ENCODE data around the gene KRTAP1-1. TPM values are rescaled to one million over a fixed set of nuclear protein-coding genes. Genes with fewer than 3 reads are reported as not detected.
A peak's percentile ranks its signal among the peaks of the same experiment; 100 is the strongest.

The KRTAP1-1 gene
- total RNA-seq, 1 experiment from 2014 or later, result not detected

DNA sequence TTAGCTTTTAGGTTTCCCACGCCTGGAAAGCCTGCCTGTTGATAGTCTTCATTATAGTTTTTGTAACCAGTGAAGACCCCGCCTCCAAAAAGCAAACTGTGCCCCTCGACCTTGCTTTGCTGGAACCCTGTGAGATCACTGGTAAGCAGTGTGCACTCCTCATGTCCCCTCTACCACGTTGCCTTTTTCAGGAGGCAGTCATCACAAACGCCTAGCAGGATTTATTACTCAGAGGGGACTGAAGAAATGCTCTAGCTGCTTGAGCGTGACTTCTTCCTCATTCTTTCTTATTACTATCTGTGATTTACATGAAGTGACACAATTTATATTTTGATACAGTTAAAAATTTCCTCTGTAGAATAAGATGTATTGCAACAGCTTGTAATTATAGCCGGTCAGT, 25.8 kb downstream of the KRTAP1-1 start:
- peaks cover 27% of the 10 kb centered on the region for H3K4me1 ChIP-seq (ENCODE audit: insufficient read depth, low read length)
- no peak overlapping the region for H3K9ac ChIP-seq (ENCODE audit: low read length)
- TF ChIP-seq EZH2 (IDR thresholded peaks at IDR 0.05; ENCODE audit: low read length, unreplicated experiment), result no peak
- TF ChIP-seq, protein P1, sequence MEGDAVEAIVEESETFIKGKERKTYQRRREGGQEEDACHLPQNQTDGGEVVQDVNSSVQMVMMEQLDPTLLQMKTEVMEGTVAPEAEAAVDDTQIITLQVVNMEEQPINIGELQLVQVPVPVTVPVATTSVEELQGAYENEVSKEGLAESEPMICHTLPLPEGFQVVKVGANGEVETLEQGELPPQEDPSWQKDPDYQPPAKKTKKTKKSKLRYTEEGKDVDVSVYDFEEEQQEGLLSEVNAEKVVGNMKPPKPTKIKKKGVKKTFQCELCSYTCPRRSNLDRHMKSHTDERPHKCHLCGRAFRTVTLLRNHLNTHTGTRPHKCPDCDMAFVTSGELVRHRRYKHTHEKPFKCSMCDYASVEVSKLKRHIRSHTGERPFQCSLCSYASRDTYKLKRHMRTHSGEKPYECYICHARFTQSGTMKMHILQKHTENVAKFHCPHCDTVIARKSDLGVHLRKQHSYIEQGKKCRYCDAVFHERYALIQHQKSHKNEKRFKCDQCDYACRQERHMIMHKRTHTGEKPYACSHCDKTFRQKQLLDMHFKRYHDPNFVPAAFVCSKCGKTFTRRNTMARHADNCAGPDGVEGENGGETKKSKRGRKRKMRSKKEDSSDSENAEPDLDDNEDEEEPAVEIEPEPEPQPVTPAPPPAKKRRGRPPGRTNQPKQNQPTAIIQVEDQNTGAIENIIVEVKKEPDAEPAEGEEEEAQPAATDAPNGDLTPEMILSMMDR (conservative IDR thresholded peaks at IDR 0.05; ENCODE audit: low read depth, low read length), result no peak
- H3K27ac ChIP-seq (ENCODE audit: low read length), result no peak overlapping the region
- no peak overlapping the region for H3K4me2 ChIP-seq (ENCODE audit: low read length)
- H4K20me1 ChIP-seq (ENCODE audit: low read length), result no peaks in the 10 kb centered on the region
- DNase-seq (no peak), ATAC-seq (no peak)
- CTCF ChIA-PET, result no interaction called here
- H3K79me2 ChIP-seq (ENCODE audit: low read length), result no peaks in the 10 kb centered on the region
- POLR2A ChIA-PET (ENCODE audit: unreplicated experiment), result no interaction called here
- no peaks in the 10 kb centered on the region for H3K9me2 ChIP-seq (replicated peaks; ENCODE audit: low read length)
- H3K36me3 ChIP-seq (ENCODE audit: low read depth, low read length), result no peaks in the 10 kb centered on the region
- H3K9me3 ChIP-seq (ENCODE audit: low read length), result no peaks in the 10 kb centered on the region
- no peaks in the 10 kb centered on the region for H3K27me3 ChIP-seq (ENCODE audit: low read length)
- H3F3A ChIP-seq (ENCODE audit: low read length, unreplicated experiment), result no peaks in the 10 kb centered on the region
- no peak overlapping the region for H3K4me3 ChIP-seq (ENCODE audit: low read length)
- BruUV-seq (replicated peaks), result no TSS peak
- intact Hi-C loops (cut with micrococcal nuclease), result no loop called here
- no peak overlapping the region for H2AFZ ChIP-seq (ENCODE audit: low read length)

DNA sequence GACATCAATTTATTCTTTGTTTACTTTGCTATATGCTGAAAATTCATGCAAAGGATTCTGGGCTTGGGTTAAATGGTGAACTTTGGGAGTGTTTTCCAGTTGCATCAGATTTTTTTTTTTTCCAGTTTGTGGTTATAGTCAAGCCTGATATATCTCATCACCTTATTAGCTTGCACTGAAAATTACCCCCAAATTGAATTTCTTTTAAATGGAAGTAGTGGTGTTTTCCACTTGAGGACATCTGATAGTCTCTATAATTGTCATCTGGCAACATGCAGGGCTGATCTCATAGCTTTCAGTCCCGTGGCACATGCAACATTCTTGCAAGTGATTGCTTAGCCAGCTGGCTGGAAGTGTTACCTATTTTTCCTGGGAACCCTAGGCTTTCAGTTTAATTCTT, 27.6 kb downstream of the KRTAP1-1 start:
- H3K36me3 ChIP-seq (ENCODE audit: low read depth, low read length), result no peaks in the 10 kb centered on the region
- intact Hi-C loops (cut with micrococcal nuclease), result no loop called here
- BruUV-seq (replicated peaks), result no TSS peak
- H3F3A ChIP-seq (ENCODE audit: low read length, unreplicated experiment), result peaks cover 5% of the 10 kb centered on the region
- no peak for TF ChIP-seq EZH2 (IDR thresholded peaks at IDR 0.05; ENCODE audit: low read length, unreplicated experiment)
- TF ChIP-seq, protein P1 (conservative IDR thresholded peaks at IDR 0.05; ENCODE audit: low read depth, low read length), result no peak
- TF ChIP-seq EZH2phosphoT487 (IDR thresholded peaks at IDR 0.05; ENCODE audit: borderline replicate concordance, low read length), result no peak
- H3K9me3 ChIP-seq (ENCODE audit: low read length), result no peaks in the 10 kb centered on the region
- ChIA-PET POLR2A (ENCODE audit: unreplicated experiment) (no interaction called here), CTCF (interaction anchor here (1.3 kb wide), 1 partner anchor 309 kb away, joined by 4 read pairs; no protein-coding TSS in a partner anchor)
- no peaks in the 10 kb centered on the region for H3K79me2 ChIP-seq (ENCODE audit: low read length)
- H3K4me1 ChIP-seq (ENCODE audit: insufficient read depth, low read length), result peaks cover 42% of the 10 kb centered on the region
- peak overlapping the region; percentile 79 for H3K27ac ChIP-seq (ENCODE audit: low read length)
- H4K20me1 ChIP-seq (ENCODE audit: low read length), result no peaks in the 10 kb centered on the region
- no peaks in the 10 kb centered on the region for H3K27me3 ChIP-seq (ENCODE audit: low read length)
- H3K9ac ChIP-seq (ENCODE audit: low read length), result no peak overlapping the region
- no peak overlapping the region for H3K4me3 ChIP-seq (ENCODE audit: low read length)
- no peaks in the 10 kb centered on the region for H3K9me2 ChIP-seq (replicated peaks; ENCODE audit: low read length)
- H3K4me2 ChIP-seq (ENCODE audit: low read length), result peak overlapping the region; percentile 6
- no peak for DNase-seq
- H2AFZ ChIP-seq (ENCODE audit: low read length), result no peak overlapping the region
- ATAC-seq, result no peak

DNA sequence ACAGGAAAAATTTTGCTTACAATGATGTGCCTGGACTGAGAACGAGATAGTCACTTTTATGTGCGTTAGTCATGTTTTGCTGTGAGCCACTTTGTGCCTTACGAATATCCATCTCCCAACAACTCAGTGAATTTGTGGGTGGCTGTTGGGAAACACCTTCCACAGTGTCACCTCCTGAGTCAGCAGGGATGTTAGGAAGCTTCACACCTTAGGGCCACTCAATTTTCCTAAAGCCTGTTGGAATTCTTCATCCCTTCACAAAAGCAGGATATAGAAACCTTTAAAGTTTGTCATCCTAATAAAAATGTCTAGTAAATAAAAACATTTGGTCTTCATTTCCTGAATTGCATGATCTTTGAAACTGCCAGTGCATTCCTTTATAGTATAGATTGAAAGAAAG, 28.1 kb downstream of the KRTAP1-1 start:
- peak; percentile 86 for ATAC-seq
- peak overlapping the region; percentile 6 for H3K4me2 ChIP-seq (ENCODE audit: low read length)

More for the DNA sequence above, 28.1 kb downstream of the KRTAP1-1 start:
- no peak overlapping the region for H2AFZ ChIP-seq (ENCODE audit: low read length)
- no TSS peak for BruUV-seq (replicated peaks)
- H3K27ac ChIP-seq (ENCODE audit: low read length), result peak overlapping the region; percentile 79
- H4K20me1 ChIP-seq (ENCODE audit: low read length), result no peaks in the 10 kb centered on the region
- H3K27me3 ChIP-seq (ENCODE audit: low read length), result no peaks in the 10 kb centered on the region
- H3K9me2 ChIP-seq (replicated peaks; ENCODE audit: low read length), result no peaks in the 10 kb centered on the region
- no peaks in the 10 kb centered on the region for H3K36me3 ChIP-seq (ENCODE audit: low read depth, low read length)
- H3F3A ChIP-seq (ENCODE audit: low read length, unreplicated experiment), result peaks cover 5% of the 10 kb centered on the region
- TF ChIP-seq, protein P1 (conservative IDR thresholded peaks at IDR 0.05; ENCODE audit: low read depth, low read length), result no peak
- no peak for TF ChIP-seq EZH2phosphoT487 (IDR thresholded peaks at IDR 0.05; ENCODE audit: borderline replicate concordance, low read length)
- TF ChIP-seq EZH2 (IDR thresholded peaks at IDR 0.05; ENCODE audit: low read length, unreplicated experiment), result no peak
- no peaks in the 10 kb centered on the region for H3K9me3 ChIP-seq (ENCODE audit: low read length)
- CTCF ChIA-PET, result interaction anchor here (1.3 kb wide), 1 partner anchor 309 kb away, joined by 4 read pairs; no protein-coding TSS in a partner anchor
- H3K9ac ChIP-seq (ENCODE audit: low read length), result no peak overlapping the region
- POLR2A ChIA-PET (ENCODE audit: unreplicated experiment), result no interaction called here
- H3K4me1 ChIP-seq (ENCODE audit: insufficient read depth, low read length), result peaks cover 46% of the 10 kb centered on the region
- H3K79me2 ChIP-seq (ENCODE audit: low read length), result no peaks in the 10 kb centered on the region
- intact Hi-C loops (cut with micrococcal nuclease), result no loop called here
- no peak overlapping the region for H3K4me3 ChIP-seq (ENCODE audit: low read length)
- peak; percentile 86 for DNase-seq

Data from PC-3 (cell line).